PC-3 (cell line): ENCODE measurements around the gene TBXAS1. TPM values are rescaled to one million over a fixed set of nuclear protein-coding genes. Genes with fewer than 3 reads are reported as not detected.

Experiments
- ATAC-seq: fragments of 200-7000 bp; cut with Tn5 transposase; 2 replicates; pipeline ENCODE4 v1.9.1; 2020; ENCODE audit warnings: mild to moderate bottlenecking, moderate library complexity
- BruUV-seq: library from RNA; stranded (reverse); fragments of 400-500 nt; replicated peaks from 2 replicates; lab custom pipeline; 2021; lab: Mats Ljungman, UMichigan
- CTCF ChIA-PET: fragments of 300-600 bp; sonication (Branson Sonifier 250); formaldehyde crosslinking; loops from one replicate; lab custom pipeline; 2022; ENCODE audit warnings: antibody characterized with exemption; lab: Charles Lee
- POLR2A ChIA-PET: fragments of 300-600 bp; sonication (Branson Sonifier 250); formaldehyde crosslinking; loops from one replicate; lab custom pipeline; 2022; ENCODE audit warnings: antibody characterized with exemption; ENCODE audit not compliant: unreplicated experiment; lab: Charles Lee
- DNase-seq: peaks from one replicate; pipeline ENCODE4 v3.0.0-alpha.2; 2015
- H2AFZ ChIP-seq: fragments of 300-600 bp; sonication (generic); 2 replicates; pipeline ENCODE4 v1.6.0; 2016; ENCODE audit warnings: antibody characterized with exemption, low read length
- H3F3A ChIP-seq: fragments of 300-600 bp; sonication (generic); one replicate; pipeline ENCODE4 v1.6.0; 2017; ENCODE audit warnings: antibody characterized with exemption, low read length, control low read depth, mild to moderate bottlenecking; ENCODE audit not compliant: unreplicated experiment
- H3K27ac ChIP-seq: fragments of 300-600 bp; sonication (generic); 2 replicates; pipeline ENCODE4 v1.5.1; 2016; ENCODE audit warnings: mild to moderate bottlenecking, low read length
- H3K27me3 ChIP-seq: fragments of 300-600 bp; sonication (generic); 2 replicates; pipeline ENCODE4 v1.6.1; 2016; ENCODE audit warnings: low read length, mixed read lengths
- H3K36me3 ChIP-seq: fragments of 300-600 bp; sonication (generic); 2 replicates; pipeline ENCODE4 v1.6.1; 2016; ENCODE audit warnings: low read depth, mixed run types, low read length, mixed read lengths
- H3K4me1 ChIP-seq: fragments of 300-600 bp; sonication (generic); 2 replicates; pipeline ENCODE4 v1.5.1; 2016; ENCODE audit warnings: low read length; ENCODE audit not compliant: insufficient read depth
- H3K4me2 ChIP-seq: fragments of 300-600 bp; sonication (generic); 2 replicates; pipeline ENCODE4 v1.6.0; 2016; ENCODE audit warnings: low read length
- H3K4me3 ChIP-seq: fragments of 300-600 bp; sonication (generic); 2 replicates; pipeline ENCODE4 v1.5.1; 2016; ENCODE audit warnings: mild to moderate bottlenecking, low read length, mixed read lengths
- H3K79me2 ChIP-seq: fragments of 300-600 bp; sonication (generic); 2 replicates; pipeline ENCODE4 v1.6.1; 2017; ENCODE audit warnings: low read length, mixed read lengths
- H3K9ac ChIP-seq: fragments of 300-600 bp; sonication (generic); 2 replicates; pipeline ENCODE4 v1.6.0; 2016; ENCODE audit warnings: mild to moderate bottlenecking, low read length
- H3K9me2 ChIP-seq: fragments of 300-600 bp; sonication (generic); replicated peaks from 2 replicates; pipeline ENCODE4 v1.6.1; 2016; ENCODE audit warnings: mixed run types, low read length, mixed read lengths
- H3K9me3 ChIP-seq: fragments of 300-600 bp; sonication (generic); 2 replicates; pipeline ENCODE4 v1.6.1; 2016; ENCODE audit warnings: low read length, mixed read lengths
- H4K20me1 ChIP-seq: fragments of 300-600 bp; sonication (generic); 2 replicates; pipeline ENCODE4 v1.6.1; 2016; ENCODE audit warnings: low read length, mixed read lengths
- EZH2 ChIP-seq: fragments of 300-600 bp; sonication (generic); IDR thresholded peaks from one replicate; pipeline ENCODE4 v1.6.1; 2017; ENCODE audit warnings: antibody characterized with exemption, mild to moderate bottlenecking, low read length; ENCODE audit not compliant: unreplicated experiment
- EZH2phosphoT487 ChIP-seq: fragments of 300-600 bp; sonication (generic); IDR thresholded peaks from 2 replicates; pipeline ENCODE4 v1.6.1; 2018; ENCODE audit warnings: mild to moderate bottlenecking, antibody characterized with exemption, low read length, borderline replicate concordance
- intact Hi-C: fragments of 100-400 bp; cut with micrococcal nuclease; formaldehyde crosslinking; loops from 2 replicates; pipeline ENCODE4 v1.9.0; 2023
- total RNA-seq: library from RNA; depleted of rRNA; stranded (reverse); fragments of >200 nt; gene quantifications from 2 replicates; pipeline ENCODE4 v1.2.3, GENCODE V29; 2014
- TF ChIP-seq, protein P1 (sequence below): fragments of 300-600 bp; sonication (generic); conservative IDR thresholded peaks from 2 replicates; pipeline ENCODE4 v1.5.1; 2017; ENCODE audit warnings: antibody characterized with exemption, low read depth, mild to moderate bottlenecking, low read length

Gene TBXAS1
- total RNA-seq, 1 experiment from 2014 or later, result 21.8 TPM

DNA sequence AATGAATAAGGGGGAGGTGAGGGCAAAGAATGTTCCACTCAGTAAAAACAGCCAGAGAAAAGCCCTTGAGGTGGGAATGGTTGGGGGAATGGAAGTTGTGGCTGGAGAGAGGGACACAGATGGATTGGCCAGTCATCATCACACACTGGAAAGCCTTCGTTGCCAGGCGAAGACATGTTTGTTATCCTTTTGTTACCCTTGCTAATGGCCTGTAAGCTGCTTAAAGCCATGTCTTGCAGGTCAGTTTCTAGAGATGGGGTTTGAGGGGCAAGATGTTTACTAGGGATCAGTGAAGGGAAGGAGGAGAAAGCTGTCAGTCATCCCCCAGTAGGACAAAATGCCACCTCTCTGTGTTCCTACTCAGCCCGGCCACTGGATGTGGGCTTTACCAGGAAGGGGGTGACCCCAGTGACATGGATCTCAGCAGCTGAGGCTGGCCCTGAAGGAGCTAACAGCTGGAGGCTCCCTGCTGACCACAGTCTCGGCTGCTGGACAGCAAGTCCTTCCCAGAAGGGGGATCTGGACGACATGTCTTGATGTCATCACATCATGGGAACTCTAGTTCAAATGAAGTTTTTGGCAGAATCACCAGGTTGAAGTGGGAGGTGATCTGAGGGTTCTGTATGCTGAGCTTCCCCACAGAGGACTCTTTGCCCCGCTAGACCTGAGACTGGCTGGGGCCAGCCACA lies 66.2 kb downstream of the TBXAS1 start:
- Histone ChIP-seq H3K4me1 (no peaks in the 10 kb centered on the region), H3K36me3 (no peaks in the 10 kb centered on the region), H3F3A (no peaks in the 10 kb centered on the region), H3K27me3 (no peaks in the 10 kb centered on the region), H3K4me2 (no peak overlapping the region), H3K4me3 (no peak overlapping the region), H3K27ac (no peak overlapping the region), H4K20me1 (no peaks in the 10 kb centered on the region), H3K9ac (no peak overlapping the region), H3K79me2 (no peaks in the 10 kb centered on the region), H3K9me2 (no peaks in the 10 kb centered on the region), H2AFZ (no peak overlapping the region), H3K9me3 (no peaks in the 10 kb centered on the region)
- ATAC-seq (no peak), DNase-seq (no peak)
- intact Hi-C loops, result no loop called here
- ChIA-PET CTCF (no interaction called here), POLR2A (no interaction called here)
- BruUV-seq, result no TSS peak
- no peak for TF ChIP-seq EZH2phosphoT487
- TF ChIP-seq, protein P1, sequence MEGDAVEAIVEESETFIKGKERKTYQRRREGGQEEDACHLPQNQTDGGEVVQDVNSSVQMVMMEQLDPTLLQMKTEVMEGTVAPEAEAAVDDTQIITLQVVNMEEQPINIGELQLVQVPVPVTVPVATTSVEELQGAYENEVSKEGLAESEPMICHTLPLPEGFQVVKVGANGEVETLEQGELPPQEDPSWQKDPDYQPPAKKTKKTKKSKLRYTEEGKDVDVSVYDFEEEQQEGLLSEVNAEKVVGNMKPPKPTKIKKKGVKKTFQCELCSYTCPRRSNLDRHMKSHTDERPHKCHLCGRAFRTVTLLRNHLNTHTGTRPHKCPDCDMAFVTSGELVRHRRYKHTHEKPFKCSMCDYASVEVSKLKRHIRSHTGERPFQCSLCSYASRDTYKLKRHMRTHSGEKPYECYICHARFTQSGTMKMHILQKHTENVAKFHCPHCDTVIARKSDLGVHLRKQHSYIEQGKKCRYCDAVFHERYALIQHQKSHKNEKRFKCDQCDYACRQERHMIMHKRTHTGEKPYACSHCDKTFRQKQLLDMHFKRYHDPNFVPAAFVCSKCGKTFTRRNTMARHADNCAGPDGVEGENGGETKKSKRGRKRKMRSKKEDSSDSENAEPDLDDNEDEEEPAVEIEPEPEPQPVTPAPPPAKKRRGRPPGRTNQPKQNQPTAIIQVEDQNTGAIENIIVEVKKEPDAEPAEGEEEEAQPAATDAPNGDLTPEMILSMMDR, result no peak
- no peak for TF ChIP-seq EZH2

DNA sequence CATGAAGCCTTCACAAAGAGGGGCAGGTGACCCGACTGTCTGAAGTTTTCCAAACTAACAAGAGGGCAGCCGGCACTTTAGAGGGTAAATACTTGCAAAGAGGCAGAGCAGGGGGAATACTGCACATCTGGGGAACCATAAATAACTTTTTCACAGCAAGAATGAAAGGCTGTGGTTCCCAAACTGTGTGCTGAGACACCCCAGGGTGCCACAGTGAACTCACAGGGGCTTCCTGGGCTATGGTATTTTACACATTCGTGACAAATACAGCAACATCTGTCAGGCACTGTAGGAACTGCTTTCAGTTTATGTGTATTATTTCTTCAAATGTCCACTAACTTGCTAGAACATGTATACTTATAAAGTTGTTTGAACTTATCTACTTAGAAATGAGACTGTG lies 67.2 kb downstream of the TBXAS1 start:
- H2AFZ ChIP-seq, result no peak overlapping the region
- no peak overlapping the region for H3K4me3 ChIP-seq
- ATAC-seq (no peak), DNase-seq (no peak)
- H3F3A ChIP-seq, result no peaks in the 10 kb centered on the region
- TF ChIP-seq, protein P1, result no peak
- no peak for TF ChIP-seq EZH2
- TF ChIP-seq EZH2phosphoT487, result no peak
- H3K4me2 ChIP-seq, result no peak overlapping the region
- H3K79me2 ChIP-seq, result no peaks in the 10 kb centered on the region
- CTCF ChIA-PET, result no interaction called here
- H3K27me3 ChIP-seq, result no peaks in the 10 kb centered on the region
- H3K9ac ChIP-seq, result no peak overlapping the region
- H3K36me3 ChIP-seq, result no peaks in the 10 kb centered on the region
- POLR2A ChIA-PET, result no interaction called here
- no peaks in the 10 kb centered on the region for H3K9me2 ChIP-seq
- H4K20me1 ChIP-seq, result no peaks in the 10 kb centered on the region
- H3K27ac ChIP-seq, result no peak overlapping the region
- no peaks in the 10 kb centered on the region for H3K9me3 ChIP-seq
- H3K4me1 ChIP-seq, result no peaks in the 10 kb centered on the region
- no TSS peak for BruUV-seq
- intact Hi-C loops, result no loop called here

DNA sequence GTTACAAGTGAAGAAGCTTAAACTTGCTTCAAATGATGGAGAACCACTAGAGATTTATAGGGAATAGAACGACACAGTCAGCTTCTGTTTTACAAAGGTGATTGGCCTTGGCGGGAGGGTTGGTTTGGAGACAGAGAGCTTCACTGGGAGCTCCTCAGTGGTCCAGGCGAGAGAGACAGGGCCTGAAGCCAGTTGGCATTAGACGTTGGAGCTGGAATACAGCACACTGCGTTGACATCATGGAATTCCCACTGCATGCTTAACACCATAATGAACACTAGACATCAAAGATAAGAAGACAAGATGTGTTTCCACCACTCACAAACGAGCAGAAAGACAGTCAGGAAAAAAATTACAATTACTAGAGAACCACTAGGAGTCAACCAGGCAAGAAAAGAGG lies 67.8 kb downstream of the TBXAS1 start:
- no TSS peak for BruUV-seq
- no peak for ATAC-seq

More for the DNA sequence above, 67.8 kb downstream of the TBXAS1 start:
- H3K4me3 ChIP-seq, result no peak overlapping the region
- no peak overlapping the region for H2AFZ ChIP-seq
- no peak overlapping the region for H3K9ac ChIP-seq
- CTCF ChIA-PET, result no interaction called here
- intact Hi-C loops, result no loop called here
- H3K9me3 ChIP-seq, result no peaks in the 10 kb centered on the region
- POLR2A ChIA-PET, result no interaction called here
- no peak overlapping the region for H3K27ac ChIP-seq
- no peaks in the 10 kb centered on the region for H3K9me2 ChIP-seq
- no peaks in the 10 kb centered on the region for H3K79me2 ChIP-seq
- H3K4me2 ChIP-seq, result no peak overlapping the region
- no peak for TF ChIP-seq EZH2
- TF ChIP-seq, protein P1, result no peak
- H3K27me3 ChIP-seq, result no peaks in the 10 kb centered on the region
- no peak for DNase-seq
- H3F3A ChIP-seq, result no peaks in the 10 kb centered on the region
- H3K36me3 ChIP-seq, result no peaks in the 10 kb centered on the region
- H3K4me1 ChIP-seq, result no peaks in the 10 kb centered on the region
- no peaks in the 10 kb centered on the region for H4K20me1 ChIP-seq
